ENCODE data around the gene VTI1A.
"Not testable (repeated sequence)": the region's sequence is repeated elsewhere in the genome, so short reads cannot be mapped to it uniquely, and the experiment has no call there.

VTI1A gene

DNA sequence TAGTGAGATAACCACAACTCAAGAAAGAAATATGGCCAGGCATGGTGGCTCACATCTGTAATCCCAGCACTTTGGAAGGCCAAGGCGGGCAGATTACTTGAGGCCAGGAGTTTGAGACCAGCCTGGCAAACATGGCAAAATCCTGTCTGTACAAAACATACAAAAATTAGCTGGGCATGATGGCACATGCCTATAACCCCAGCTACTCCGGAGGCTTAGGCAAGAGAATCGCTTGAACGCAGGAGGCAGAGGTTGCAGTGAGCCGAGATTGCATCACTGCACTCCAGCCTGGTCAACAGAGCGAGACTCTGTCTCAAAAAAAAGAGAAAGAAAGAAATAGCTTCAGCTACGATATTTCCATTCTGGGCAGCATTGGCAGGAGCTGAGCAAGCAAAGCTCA lies 143.8 kb downstream of the VTI1A start:
- DNase-seq: not testable (repeated sequence)

DNA sequence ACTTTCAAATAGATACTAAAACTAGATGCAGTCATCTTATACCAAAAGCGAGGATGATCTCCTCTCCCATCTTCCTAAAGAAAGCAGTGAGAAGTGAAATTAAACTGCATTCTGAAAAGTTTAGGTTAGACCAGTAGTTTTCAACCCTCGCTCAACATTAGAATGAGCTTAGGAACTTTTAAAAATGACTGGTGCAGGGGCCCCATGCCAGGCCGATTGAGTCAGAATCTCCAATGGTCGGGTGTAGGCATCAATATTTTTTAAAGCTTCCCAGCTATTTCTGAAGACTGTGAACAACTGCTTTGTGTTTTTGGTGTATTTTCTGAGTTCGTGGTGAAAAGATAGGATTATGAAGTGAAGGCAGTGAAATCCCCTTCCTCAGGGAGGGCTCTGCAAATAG lies 146.0 kb downstream of the VTI1A start:
- DNase-seq: no peak

DNA sequence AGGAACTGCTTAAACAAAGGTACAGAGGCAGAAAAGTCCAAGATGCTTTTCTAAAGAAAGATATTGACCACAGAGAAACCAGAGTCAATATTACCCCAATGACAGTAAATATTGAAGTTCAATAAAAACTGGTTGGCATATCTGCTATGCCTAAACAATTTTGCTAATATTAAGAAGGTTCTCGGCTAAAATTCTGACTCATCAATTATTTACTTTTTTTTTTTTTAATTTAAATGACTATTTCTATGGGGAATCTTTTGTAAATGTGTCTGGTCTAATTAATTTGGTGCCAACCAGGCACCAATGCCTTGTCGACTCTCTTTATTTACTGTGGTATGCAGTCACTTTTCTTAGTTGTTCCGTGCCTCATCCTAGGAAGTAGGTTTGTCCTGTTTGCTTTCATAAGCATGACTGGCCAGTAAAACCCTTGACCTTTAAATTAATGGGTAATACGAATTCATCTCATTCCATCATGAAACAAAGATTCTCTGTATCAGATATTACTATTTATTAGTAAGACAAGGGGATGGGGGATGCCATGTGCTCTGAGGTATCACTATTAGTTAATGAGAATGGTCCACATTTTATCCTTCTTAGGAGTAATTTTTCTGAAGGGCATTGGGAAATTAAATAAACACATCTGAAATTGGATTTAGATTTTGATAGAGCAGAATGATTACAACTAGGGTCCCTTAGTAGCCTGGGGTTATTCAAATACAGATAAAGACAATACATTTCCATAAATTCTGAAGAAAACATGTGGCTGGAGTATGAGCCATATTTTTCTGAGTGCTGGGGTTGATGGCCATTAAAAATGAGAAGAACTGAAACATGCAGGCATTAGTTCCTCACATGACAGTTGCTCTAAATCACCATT lies 154.4 kb downstream of the VTI1A start:
- no peak for DNase-seq

DNA sequence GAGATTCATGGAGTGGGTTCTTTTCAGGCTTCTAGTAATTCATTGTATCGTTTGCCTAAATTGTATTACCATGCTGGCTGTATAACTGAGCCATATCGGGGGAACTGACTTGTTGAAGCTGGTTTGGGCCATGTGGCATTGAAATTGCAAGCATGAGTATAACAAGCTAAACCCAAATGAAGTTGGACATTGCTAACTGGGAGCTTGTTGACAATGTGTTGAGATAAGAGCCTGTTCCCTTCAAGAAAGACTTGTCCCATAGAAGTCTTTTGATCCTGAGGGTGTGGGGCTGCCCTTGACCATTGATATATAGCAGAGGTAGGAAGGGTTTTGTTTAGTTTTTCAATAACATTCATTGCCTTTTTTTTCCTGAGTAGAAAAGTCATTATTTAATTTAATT lies 156.0 kb downstream of the VTI1A start:
- DNase-seq: no peak

DNA sequence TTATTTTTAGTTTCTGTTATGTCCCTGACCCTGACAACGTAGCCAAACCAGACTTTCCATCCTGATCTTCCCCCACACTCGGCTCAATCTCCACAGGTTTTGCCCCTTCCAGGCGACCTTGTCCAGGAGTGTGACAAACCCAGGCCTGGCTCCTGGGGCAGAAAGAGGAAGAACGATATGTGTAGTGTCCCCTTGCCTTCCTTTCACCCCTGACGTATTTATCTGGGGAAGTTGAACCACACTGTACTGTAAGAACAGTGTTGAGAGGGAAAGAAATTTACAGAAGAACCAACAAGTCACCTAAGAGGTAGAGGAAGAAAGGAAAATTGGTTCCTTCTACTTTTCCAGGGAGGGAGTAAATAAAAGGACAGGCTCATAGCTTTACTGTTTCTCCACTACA lies 158.0 kb downstream of the VTI1A start:
- no peak for DNase-seq

DNA sequence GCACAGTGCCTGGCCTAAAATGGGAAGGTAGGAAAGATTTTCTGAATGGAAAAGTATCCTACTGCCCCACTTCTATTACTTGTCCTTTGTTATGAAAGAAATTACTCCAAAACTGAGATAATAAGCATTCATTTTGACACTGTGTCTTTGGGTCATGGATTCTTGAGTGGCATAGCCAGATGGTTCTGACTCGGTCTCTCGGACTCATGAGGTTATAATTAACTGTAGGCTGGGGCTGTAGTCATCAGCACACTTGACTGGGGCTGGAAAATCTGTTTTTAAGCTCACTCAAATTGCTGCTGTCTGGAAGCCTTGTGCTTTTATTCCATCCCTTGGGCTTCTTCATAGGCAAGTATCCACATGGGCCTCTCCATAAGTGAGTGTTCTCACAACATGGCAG lies 160.5 kb downstream of the VTI1A start:
- DNase-seq: no peak

DNA sequence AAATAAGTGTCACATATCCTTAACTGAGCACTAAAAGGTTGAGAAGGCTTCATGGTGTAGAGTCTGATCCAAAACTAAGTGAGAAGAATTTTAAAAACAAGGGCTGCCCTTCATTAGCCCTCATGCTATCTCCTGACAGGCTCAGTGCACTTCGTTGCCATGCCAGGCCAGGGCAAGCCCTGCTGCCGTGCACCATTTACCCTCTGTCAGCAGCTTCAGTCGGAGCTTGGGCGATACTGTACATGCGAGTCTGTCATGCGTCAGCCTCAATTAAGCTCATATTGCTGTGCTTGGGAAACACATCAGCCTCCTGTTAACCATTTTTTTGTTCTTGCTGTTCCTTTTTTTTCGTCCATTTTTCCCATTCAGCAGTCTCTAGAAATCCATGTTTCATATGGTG lies 166.6 kb downstream of the VTI1A start:
- DNase-seq: no peak

DNA sequence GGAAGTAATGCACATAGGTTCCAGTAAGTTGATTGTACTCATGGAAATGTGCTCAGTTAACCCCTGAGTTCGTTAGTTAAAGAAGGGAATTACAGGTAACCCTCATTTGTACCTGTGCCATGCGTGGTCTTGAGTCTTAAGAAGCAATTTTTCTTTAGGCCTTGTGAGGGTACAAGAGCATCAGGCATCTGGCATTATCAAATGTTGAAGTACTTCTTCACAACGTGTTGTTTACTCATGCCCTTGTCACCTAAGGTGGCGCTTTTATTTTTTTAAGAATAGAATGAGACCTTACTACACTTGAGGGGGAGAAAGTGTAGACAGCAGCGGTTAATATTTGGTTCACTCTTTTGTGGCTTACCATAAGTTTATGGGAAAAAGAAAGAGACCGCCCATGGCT lies 167.1 kb downstream of the VTI1A start:
- no peak for DNase-seq

DNA sequence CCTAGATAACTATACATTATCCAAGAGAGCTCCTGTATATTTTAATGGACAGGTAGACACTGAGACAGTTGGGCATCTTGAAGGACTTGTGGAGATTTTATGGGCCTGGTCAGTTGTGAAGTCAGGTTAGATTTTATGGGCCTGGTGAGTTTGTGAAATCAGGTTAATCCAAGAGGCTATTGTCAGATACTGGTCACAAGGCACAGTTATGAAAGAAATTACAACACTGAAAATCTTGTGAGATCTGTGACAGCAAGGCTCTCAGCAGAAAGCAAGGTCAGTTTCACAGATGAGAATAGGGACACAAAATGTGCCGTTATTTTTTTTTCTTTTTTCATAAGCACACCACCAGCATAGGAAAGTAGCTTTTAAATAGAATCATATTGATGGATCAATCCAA lies 167.6 kb downstream of the VTI1A start:
- no peak for DNase-seq

DNA sequence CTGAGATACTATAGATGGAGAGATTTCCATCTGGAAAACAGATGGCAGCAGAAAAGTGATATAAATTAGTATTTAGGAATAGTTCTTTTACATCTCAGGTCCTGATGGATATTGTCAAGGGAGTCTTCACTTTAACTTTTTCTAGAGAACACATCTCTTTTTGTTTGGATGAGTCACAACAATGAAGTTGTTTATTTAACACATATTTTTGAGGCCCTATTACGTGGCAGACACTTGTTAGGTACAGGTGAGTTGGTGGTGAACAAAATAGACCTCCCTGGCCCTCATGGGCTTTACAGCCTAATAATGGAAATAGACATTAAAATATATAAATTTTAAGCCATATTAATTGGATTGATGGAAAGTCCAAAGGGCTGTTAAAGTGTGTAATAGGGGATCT lies 168.3 kb downstream of the VTI1A start:
- DNase-seq: no peak

DNA sequence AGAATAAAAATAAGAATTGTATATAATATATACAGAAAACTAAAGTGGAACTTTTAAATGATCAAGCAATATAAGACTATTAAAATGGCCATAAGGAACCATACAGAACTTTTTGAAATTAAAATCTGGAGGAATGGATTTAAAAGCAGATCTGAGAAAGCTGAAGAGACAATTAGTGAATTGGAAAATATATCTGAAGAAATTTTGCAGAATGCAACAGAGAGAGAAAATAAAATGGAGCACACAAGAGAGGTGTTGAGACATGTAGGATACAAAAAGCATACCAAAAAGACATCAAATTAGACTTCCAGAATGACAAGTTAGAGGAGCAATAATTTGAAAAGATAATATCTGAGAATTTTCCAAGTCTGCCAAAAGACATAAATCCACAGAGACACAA lies 169.6 kb downstream of the VTI1A start:
- no peak for DNase-seq

DNA sequence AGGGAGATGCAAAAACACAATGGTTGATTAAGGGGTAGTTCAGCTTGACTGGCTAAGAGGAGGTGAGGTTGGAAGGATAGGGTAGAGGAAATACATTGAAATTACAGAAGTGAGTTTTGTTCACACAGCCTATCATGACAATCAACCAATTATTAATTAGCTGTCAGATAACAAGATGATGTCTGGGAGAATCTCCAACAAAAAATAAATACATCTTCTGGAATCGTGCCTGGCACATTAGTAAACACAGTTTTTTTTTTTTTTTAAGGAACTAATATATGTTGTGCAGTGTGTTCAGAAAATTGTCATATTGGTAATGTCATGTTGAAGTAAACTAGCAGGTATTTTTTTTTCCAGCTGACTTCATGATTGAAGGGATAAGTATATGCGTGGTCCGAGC lies 171.8 kb downstream of the VTI1A start:
- DNase-seq: no peak

DNA sequence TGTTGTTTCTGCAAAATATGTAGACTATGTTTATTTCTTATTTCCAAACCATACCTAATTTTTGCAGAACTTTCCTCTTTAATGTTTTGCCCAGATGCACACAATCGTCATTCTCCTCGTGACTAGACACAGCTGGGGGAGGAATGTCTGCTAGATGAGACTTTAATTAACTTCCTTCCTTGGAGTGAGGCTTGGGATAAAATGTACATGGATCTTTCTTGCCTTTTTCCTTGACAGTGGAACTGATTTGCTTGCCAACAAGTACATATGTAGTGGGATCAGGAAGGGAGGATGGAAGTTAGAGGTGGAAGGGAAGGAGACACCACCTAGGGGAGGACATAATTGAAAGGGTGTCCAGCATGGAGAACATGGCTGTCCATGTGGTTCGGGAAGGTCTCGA lies 172.5 kb downstream of the VTI1A start:
- DNase-seq: no peak

DNA sequence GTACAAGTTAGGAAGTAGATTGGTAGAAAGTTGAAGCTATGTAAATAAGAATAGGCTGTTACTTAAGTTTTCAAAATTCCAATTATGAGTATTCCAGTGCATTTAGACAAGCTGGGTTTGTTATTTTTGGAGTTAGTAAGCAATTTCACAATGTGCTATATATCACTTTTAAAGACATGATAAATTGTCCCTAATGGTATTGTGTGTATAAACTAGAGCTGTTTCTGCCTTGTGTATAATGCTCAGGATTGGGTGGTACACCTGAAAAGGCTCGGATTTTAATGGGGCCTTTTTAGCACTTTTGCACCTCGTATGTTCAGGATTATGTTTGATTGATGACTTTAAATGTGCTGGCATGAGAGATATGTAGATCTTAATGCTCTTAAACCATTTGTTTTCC lies 175.8 kb downstream of the VTI1A start:
- DNase-seq: no peak

DNA sequence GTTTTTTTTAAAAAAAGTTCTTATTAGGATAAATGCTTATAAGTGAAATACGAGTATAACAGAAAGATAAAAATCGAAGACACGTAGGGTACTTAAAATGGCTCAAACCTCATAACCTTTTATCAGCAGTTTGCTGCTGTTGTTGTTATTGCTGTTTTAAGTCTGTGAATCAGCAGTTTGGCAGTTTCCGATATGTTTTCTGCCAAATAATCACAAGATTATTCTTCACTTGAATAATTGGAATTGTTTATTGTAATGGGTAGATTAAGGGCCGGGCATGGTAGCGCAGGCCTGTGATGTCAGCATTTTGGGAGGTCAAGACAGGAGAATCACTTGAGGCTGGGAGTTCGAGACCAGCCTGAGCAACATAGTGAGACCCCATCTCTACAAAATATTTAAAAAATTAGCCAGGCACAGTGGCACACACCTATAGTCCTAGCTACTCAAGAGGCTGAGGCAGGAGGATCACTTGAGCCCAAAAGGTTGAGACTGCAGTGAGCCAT lies 177.6 kb downstream of the VTI1A start:
- DNase-seq: no peak

DNA sequence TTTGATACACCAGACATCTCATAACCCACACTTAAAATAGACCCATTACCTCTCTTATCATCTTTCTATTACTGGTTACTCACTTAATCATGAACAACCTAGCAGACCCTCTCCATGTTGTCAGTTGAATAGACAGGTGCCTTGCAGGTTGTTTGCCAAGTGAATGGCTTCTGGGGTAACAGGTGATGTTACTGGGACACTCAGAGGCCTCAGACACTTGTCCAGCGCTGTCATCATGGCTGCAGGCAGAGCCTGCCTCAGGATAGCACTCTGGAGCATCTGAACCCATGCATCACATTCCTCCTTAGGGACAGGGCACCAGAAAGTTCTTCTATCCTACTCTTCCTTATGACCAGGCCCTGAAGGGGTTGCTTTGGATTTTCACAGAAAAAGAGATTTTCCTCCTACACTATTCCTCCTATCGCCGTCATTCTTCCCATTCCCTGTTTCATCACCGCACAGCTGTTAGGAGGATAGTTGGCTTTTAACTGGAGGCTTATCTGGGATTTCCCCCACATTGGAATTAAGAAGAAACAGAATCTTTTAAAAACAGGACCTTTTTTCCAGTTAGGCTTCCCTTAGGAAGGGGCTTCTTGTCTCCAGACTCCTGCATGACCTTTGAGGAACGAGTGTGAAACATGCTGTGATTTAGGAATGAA lies 182.1 kb downstream of the VTI1A start:
- DNase-seq: no peak

DNA sequence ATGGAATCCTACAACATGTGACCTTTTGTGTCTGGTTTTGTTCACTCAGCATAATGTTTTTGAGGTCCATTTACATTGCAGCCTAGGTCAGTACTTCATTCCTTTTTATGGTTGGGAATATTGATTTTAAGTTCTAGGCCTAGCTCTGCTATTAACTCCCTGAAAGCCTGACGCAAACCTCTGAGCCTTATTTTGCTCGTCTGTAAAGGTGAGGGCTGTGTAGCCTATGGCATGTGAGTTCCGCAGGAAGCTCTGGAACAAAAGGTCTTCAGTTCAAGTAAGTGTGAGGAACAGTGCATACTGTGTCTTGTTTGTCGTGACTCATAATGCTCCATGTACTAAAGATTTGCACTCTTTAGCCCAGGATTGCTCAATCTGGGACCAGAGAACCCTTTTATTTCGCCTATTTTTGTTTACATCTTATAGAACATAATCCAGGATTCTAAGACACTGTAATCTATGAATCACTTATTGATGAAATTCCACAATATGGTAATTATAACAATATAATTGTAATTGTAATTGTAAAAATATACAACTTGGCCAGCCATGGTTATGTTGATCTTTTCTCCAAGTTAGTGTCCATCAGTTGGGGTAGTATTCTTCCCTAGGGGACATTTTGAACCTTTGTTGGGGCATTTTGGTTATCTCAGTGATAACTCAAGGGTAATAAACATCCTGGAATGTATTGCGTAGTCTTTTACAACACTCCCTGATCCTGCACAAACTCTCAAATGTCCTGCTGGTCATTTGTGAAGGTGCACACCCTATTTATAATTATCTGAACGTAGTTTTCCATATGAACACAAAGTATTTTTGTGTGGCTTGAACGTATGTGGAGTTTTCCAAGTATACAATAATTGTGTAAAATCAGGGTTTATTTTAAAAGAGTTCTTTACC lies 184.7 kb downstream of the VTI1A start:
- DNase-seq: no peak

DNA sequence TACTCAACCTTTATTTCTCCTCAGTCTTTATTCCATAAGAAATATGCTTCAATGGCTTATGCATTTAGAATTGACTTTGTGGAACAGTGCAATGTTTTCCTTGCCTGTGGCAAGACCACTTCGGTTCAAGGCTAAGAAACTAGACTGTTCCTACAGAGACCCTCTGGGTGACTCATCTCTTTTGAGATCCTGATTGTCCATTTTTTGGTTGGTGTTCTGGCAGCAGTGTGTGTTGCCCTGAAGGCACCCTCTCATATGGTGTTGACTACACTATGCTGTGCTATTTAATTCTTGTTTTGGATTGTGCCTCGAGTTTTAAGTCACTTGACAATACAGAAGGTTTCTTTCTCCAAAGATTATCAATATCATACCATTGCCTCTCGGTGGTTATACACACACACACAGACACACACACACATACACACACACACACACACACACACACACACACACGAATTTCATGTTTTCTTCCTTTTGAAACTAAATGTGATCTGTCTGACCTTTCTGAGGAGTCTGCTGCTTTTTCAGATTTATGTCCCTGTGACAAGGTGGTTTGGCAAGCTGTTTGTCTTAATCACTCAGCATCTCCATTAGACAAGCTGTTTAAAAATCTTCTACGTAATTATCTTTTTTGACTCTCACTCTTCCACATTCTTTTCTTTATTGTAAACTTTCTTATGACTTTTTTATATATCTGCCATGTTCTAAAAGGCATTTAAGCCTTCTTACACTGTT lies 187.2 kb downstream of the VTI1A start:
- DNase-seq: no peak

DNA sequence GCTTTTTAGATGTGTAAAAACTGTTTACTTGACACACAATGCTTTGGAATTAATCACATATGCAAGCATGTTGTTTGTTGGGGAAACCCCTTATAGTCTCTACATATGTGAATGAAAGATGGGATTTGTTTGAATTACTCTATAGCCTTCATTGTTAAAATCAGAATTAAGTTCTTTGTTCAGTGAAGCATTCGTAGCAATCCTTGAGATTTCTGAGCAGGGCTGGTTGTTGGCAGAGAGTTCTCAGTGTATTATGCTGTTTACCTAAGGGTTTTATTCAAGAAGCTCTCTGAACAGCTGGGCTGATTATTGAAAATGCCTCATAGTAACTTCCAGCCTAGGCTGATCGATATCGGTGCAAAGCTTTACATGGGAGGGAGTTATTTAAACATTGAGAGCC lies 190.9 kb downstream of the VTI1A start:
- DNase-seq: no peak

DNA sequence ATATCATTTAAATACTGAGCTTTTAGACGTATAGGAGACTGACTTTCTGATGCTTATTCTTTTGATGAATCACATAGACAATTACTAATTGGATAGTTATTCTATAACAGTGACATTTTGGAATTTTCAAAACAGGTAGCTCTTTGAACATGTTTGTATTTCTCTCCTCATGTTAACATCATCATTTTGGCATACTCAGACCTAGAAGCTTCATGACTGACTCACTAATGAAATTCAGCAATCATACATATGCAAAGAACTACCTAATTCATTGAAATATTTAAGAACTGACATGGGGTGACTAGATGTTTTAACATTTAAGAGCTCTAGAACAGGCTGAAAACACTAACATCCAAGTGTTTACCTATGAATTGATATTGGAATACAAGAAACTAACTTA lies 192.3 kb downstream of the VTI1A start:
- DNase-seq: no peak

DNA sequence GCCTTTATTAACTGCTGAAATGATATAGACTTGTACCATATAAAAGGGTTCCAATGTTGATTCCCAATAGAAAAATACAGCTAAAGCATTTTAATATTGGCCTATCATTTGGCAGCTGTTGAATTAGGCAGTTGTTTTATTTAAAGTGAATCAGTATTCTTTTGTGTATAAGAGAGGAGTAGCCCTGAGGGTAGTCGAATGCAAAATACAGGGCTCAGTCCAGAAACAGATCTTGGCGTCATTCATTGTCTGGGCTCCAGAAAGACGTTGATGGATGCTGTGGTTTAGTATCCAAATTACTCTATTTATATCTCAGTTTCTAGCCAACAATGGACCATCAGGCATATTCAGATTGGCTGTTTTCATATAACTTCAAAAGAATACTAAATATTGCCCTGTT lies 193.6 kb downstream of the VTI1A start:
- DNase-seq: no peak

DNA sequence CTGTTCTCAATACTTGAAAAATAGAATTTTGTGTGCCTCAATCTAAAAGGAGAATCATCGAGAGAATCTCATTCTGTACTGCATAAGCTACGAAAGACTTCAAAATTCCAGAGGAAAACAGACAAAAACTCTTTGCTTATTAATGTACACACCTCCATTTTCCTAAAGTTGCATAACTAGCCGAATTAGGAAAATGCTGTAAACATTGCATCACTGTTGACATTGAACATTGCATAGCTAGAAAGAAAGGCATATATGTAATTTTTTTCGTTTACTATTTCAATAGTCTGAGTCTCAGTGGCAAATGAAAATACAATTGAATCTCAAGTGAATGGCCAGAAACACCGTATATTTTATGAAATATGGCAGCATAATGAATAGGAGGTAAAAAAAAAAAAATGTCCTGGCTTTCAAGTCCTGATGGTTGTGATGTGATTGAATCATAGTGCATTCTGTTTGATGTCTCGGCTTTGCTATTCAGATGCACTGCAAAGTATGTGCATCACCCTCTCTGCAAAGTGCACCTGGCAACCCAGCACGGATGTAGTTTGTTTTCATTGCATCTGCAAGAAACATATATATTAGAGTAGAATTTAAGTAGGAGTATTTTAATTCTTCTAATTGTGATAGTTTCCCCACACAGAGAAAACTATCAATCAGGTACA lies 196.7 kb downstream of the VTI1A start:
- DNase-seq: no peak

All from NCI-H1105 (cell line).